ENCODE data around the gene C14orf39.
"Not testable (repeated sequence)": the region's sequence is repeated elsewhere in the genome, so short reads cannot be mapped to it uniquely, and the experiment has no call there.

Gene C14orf39

GRCh38 chr14:60488175-60488574 is 2.3 kb upstream of the C14orf39 start:
- peak in 2 of 3 experiments; percentile 9 to 15 for DNase-seq

GRCh38 chr14:60487211-60487610 is 1.3 kb upstream of the C14orf39 start:
- DNase-seq: peak; percentile 16 to 92 (median 49)

- no peak for DNase-seq
Measured at GRCh38 chr14:60485057-60485597, 736 bp downstream of the C14orf39 start.

GRCh38 chr14:60482743-60483142 is 3.1 kb downstream of the C14orf39 start:
- peak in 1 of 3 experiments; percentile 21 for DNase-seq

GRCh38 chr14:60480248-60480647 is 5.6 kb downstream of the C14orf39 start:
- not testable (repeated sequence) for DNase-seq

- no peak for DNase-seq
Measured at GRCh38 chr14:60455875-60456274, 30.0 kb downstream of the C14orf39 start.

- DNase-seq: no peak
Measured at GRCh38 chr14:60430276-60430675, 55.6 kb downstream of the C14orf39 start.

GRCh38 chr14:60420050-60420449 is 65.8 kb downstream of the C14orf39 start:
- no peak for DNase-seq

- DNase-seq: not testable (repeated sequence)
Measured at GRCh38 chr14:60397550-60397949, 88.3 kb downstream of the C14orf39 start.

GRCh38 chr14:60396718-60397343 is 89.0 kb downstream of the C14orf39 start:
- no peak for DNase-seq

All from NCI-H1417 (cell line).